Measurements from ENCODE around the gene SENP1.
"Not testable (repeated sequence)": the region's sequence is repeated elsewhere in the genome, so short reads cannot be mapped to it uniquely, and the experiment has no call there.

The SENP1 gene

DNA sequence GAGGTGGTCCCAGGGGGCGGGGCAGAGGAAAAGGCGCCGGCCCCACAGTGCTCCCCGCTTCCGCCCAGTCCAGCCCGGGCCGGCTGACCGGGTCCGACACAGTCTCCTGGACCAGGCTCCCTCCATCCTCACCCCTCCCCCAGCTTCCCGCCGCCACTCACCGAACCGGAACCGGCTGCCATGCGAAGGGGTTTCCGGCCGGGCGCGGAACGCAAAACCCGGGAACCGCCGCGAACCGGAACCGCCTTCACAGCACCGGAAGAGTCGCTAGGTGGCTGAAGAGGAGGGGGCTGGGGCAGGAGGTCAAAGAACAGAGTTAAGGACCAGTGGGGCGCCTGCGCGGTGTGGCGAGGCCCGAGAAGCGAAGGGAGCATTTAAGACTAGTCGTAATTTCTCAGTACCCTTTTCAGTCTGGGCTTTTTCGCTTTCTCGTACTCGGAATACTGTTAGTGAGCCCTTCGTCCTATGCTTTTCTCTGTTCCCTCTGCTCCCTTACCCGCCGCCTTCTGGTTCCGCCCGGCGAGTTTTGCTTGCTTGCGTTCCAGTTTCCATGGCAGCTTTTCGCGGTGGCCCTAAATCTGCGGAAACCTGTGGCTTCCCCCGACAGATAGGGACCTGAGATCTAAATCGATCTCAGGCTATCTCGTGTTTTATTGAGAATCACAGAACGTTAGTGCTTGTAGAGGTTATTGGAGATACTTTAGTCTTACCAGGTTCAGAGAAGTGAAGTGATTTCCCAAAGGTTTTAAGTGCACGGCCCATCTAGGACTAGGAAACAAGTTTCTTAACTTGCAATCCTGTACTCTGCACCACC lies at the start of gene SENP1:
SENP1 (minus strand) TSS at position 213 of the 814 bp plus-strand sequence. CDS start 4,607 bp downstream, outside the sequence.
- peak; percentile 94 for DNase-seq

DNA sequence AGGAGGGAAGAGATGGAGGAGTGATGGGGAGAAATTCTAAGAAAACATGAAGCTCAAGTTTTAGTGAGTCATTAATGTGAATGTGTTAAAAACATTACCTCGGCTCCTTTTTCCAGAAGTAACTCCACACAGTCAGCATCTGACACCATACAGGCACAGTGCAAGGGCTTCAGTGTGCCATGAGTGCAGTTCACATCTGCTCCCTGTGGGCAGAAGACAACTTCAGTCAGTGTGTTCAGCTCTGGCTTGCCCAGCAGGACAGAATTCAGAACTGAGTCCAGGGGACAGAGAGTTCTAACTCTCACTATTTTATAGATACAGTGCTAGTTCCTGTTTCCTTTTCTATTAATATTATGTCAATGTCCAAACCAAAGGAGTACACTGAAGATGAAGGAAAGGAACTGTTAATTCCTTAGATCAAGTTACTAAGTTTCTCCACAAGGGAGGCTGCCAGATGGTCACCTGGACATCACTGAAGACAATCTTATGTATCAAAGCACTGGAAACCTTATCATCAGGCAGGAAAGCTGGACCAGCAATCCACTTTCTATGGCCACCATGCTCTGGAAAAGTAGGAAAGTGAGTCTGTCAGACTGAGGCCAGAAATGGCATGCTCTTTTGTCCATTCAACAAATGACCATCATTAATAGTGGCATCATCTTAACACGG lies 45.4 kb upstream of the SENP1 start:
- no peak for DNase-seq

GRCh38 chr12:48145981-48146380 lies 40.1 kb upstream of the SENP1 start:
- no peak for DNase-seq

DNA sequence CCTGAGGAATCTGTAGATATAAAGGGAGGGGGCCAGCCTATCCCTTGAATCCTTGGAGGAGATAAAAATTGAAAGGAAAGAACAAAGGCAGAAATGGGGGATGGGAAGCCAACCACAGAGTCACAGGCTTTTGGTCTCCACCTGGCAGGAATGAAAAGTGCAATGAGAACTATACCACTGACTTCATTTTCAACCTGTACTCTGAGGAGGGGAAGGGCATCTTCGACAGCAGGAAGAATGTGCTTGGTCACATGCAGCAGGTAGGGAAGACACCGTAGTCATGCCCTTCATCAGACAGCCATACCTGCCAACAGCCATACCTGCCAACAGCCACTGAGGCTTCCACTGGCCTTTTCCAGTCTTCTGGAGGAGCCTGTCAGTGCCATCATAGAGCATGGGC lies 38.0 kb upstream of the SENP1 start:
- DNase-seq, result no peak

- DNase-seq, result no peak
Observed at GRCh38 chr12:48142818-48143674, 37.2 kb upstream of the SENP1 start.

DNA sequence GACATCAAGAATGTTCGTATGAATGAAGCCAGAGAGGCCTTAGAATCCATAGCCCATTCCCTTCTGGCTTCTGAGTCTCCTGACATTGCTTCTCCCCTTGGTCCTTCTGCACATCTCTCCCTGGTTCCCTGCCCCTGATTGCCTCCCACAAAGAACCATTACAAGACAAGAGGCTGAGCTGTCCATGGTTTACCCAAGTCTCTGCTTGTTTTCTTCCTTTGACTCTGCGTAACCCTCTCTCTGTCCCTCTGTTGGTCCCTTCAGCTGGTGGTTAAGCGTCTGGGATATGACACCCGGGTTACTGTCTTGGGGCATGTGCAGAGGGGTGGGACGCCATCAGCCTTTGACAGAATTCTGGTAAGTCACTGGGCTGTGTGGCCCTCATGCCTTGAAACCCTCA lies 29.1 kb upstream of the SENP1 start:
- no peak for DNase-seq

DNA sequence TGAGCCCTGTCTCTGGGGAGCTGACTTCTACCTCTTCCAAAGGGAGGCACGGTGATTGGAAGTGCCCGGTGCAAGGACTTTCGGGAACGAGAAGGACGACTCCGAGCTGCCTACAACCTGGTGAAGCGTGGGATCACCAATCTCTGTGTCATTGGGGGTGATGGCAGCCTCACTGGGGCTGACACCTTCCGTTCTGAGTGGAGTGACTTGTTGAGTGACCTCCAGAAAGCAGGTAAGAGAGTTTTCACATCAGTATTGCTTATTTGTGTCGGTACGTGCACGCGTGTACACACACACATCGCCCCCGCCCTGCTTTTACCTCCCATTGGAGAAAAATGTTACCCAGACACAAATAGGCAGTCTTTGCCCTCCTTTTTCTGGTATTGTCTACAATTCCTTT lies 26.9 kb upstream of the SENP1 start:
- DNase-seq, result no peak

- no peak for DNase-seq
Observed at GRCh38 chr12:48131517-48131916, 25.6 kb upstream of the SENP1 start.

DNA sequence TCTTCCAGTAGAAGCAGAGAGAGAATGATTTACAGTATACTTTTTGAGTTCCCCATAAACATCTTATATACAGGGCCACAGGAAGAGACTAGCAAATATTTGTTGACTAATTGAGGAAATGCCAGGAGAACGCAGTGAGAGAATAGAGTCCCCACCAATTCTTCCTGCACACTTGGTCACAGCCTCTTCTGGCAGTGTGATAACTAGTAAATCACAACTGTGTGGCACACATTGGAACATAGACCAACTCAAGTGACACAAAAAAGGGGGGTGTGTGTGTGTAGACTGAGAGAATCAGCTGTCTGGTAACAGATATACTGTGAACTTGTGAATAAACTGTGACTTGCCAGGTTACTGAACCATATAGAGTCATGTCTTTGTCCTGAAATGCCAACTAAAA lies 23.5 kb upstream of the SENP1 start:
- no peak for DNase-seq

- DNase-seq, result no peak
Observed at GRCh38 chr12:48128800-48129199, 22.9 kb upstream of the SENP1 start.

DNA sequence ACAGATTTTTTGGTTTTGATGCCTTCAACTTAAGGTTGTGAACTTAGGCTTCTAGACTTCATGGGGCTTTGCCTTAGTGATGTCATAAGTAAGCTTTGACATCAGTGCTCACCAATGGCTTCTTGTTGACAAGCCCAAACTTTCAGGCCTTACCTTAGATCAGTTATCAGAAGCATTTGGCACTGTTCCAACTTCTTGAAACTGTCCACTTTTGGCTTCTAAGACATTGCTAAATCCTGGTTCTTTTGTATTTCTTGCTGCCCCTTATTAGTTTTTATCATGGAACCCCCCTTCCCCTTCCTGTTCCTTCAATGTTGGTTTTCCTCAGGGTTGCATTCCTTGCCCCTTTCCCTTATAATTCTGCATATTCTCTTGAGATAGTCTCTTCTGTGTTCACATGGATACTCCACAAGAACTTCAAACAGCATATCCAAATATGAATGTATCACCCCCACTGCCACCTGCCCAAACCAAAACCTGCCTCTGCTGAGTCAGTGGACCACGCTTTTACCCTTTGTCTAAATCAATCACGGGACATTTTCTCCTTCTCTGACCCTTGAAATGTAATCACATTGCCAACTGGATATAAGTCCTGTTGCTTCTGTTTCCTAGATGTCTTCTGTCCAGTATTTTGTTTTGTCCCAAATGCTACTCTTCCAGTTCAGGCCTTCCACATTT lies 21.2 kb upstream of the SENP1 start:
- DNase-seq, result no peak

GRCh38 chr12:48125985-48126384 lies 20.1 kb upstream of the SENP1 start:
- no peak for DNase-seq

DNA sequence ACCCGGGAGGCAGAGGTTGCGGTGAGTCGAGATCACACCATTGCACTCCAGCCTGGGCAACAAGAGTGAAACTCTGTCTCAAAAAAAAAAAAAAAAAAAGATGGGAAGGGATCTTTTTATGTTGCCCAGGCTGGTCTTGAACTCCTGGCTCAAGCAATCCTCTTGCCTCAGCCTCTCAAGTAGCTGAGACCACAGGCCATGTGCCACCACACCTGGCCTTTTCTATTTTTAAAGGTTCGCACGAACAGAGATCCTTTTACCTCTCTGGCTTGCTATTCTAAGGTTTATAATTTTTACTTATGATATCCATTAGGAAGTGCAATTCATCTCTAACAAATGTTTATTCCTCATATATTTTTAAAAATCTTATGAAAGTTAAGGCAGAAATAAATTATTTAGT lies 19.7 kb upstream of the SENP1 start:
- DNase-seq, result not testable (repeated sequence)

- DNase-seq, result no peak
Observed at GRCh38 chr12:48123169-48123568, 17.3 kb upstream of the SENP1 start.

DNA sequence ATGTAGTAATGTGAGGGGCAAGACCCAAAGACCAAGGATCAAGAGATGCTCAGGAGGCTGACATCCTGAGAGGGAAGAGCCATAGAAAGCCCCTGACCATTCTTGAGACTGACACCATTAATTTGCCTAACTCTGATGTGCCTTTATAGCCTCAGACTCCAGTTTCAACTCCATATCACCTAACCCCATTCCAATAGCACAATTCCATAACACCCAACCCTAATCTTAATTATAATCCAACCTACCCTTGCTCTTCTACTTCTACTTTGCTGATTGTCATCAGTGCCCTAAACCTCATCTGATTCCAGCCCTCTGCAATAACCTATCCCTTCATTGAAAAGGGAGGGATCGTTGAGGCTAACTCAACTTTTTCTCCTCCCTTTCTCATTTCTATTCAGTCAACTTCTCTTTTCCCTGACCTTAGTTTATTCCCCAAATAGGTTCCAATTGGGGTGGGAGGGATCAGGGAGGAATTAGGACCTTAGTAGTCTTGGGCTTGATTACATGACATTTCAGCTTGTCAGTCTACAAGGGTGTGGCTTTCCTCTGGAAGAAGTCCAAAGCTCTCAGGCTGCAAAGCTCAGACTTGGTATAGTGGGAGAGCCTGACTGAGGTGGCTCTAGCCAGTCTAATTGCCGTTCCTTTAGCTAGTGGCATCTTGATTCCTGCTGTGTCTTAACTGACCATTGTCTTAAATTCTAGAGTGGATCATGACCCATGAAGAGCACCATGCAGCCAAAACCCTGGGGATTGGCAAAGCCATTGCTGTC lies 16.4 kb upstream of the SENP1 start:
- no peak for DNase-seq

DNA sequence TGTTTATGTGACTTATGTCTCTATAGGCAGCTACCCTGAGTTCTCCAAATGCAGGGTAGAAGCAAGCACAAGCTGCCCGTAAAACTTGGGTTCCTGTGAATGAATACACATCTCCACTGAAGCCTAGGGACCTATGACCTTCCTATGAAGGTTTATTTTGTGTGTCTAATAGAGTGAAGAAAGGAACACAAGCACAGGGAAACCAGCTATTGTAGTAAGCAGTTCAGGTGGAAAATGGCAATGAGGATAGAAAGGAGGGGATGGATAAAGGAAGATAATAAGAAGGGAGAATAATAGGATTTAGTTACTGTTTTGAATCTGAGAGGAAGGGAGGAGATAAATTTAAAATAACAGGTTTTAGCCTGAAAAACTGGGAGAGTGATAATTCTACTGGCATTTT lies 15.6 kb upstream of the SENP1 start:
- DNase-seq, result no peak

DNA sequence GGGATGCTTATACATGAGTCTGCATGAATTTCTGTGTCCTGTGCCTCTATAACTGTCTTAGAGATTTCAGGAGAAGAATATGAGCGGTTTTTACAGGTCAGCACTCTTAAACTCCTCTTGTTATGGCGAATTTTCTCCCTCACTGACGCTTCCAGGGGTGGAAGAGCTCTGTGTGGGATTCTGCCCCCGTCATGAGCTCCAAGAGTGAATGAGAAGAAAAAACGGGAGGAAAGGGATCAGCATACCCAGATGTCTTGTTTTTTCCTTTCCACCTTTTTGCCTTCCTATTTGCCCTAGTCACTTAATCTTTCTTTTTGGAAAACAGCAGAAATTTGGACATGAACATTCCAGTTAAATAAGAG lies 13.9 kb upstream of the SENP1 start:
- no peak for DNase-seq

DNA sequence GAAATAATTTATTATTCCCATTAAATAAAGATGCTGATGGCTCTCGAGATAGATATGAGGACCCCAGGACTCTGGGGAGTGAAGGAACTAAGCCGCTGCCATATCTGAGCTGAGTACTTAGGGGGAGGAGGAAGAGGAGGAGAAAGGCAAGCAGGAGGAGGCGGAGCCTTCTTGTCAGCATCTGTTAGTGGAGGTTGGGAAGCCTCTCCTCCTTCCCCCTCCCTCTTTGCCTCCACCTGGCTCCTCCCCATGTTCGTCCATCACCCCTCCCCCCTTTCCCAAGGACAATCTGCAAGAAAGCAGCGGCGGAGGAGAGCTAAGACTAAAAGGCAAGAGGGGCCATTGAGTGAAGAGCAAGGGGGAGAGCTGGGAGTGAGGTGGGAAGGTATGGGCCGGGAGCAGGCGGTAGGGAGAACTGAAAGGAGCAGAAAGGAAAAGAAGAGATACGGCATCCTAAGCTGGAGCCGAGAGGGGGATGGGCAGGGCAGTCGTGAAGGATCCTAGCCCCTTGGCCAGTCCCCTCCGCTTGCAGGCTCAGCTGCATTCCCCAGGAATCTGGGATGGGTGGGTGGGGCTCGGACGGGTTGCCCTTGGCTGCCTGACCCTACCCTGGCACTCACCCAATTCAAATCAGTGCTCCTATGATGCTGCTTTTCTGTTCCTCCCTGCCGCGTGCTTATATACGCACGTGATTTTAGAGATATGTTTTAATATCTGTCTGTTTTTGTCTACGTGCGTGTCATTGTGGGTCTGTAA lies 13.4 kb upstream of the SENP1 start, which contains the start of gene PFKM:
PFKM (plus strand) TSS at position 287 of the 756 bp plus-strand sequence. CDS start 3,411 bp downstream, outside the sequence.
- DNase-seq, result peak; percentile 87

DNA sequence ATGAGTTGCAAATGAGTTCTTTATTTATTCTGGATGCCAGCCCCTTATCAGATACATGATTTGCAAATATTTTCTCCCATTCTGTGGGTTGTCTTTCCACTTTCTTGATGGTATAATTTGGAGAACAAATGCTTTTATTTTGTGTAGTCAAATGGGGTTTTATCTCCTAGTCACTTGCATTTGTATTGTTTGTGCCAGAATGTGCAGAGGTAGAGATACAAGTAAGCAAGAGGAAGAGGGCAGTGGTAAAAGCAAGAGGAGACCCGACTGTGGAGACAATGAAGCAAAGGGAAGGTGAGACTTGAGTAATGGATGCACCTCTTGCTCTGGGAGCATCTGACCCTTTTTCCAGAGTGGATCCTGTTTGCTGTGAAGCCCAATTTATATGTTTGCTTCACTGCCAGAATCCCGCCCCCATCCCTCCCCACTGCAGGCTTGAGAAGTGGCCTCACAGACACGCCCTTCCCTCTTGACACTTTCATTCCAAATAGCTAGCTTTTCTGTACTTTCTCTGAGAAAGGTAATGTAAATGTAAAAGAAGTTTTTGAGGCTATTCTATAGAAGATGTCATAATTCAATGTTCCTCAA lies 12.5 kb upstream of the SENP1 start:
- DNase-seq, result no peak

DNA sequence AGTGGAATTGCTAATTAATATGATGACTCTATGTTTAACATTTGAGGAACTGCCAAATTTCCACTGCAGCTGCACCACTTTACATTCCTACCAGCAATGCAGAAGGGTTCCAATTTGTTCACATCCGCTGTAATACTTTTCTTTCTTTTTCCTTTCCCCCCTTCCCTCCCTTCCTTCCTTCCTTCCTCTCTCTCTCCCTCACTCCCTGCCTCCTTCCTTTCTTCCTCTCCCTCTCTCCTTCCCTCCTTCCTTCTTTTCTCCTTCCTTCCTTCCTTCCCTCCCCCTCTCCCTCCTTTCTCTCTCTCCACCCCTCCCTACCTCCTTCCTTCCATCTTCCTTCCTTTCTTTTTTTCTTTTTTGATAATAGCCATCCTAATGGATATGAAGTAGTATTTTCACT lies 10.1 kb upstream of the SENP1 start:
- DNase-seq, result no peak

GRCh38 chr12:48111312-48111693 lies 5.4 kb upstream of the SENP1 start:
- not testable (repeated sequence) for DNase-seq

Data from stimulated activated CD4-positive, alpha-beta T cell treated with anti-CD3 and anti-CD28 coated beads, Interleukin-15, amount 100 ng/mL, for 24 hours (primary cell).